PC-9 (cell line): ENCODE results near the gene MARVELD2. TPM values are rescaled to one million over a fixed set of nuclear protein-coding genes. Genes with fewer than 3 reads are reported as not detected.
"Not testable (repeated sequence)": the region's sequence is repeated elsewhere in the genome, so short reads cannot be mapped to it uniquely, and the experiment has no call there.

Source experiments
- BruUV-seq: library from RNA; stranded (reverse); fragments of 400-500 nt; replicated peaks from 2 replicates; lab custom pipeline; 2021; lab: Mats Ljungman, UMichigan
- CTCF ChIA-PET: fragments of 300-600 bp; sonication (Branson Sonifier 250); formaldehyde crosslinking; loops from one replicate; lab custom pipeline; 2022; ENCODE audit warnings: antibody characterized with exemption; lab: Charles Lee
- POLR2A ChIA-PET: fragments of 300-600 bp; sonication (Branson Sonifier 250); formaldehyde crosslinking; loops from one replicate; lab custom pipeline; 2022; ENCODE audit warnings: antibody characterized with exemption; ENCODE audit not compliant: unreplicated experiment; lab: Charles Lee
- DNase-seq, 2 experiments: peaks; one replicate each; pipeline versions ENCODE4 v3.0.0 to v3.0.0-alpha.2; 2015 to 2022; ENCODE audit warnings: mixed read lengths in 1 of 2
- H2AFZ ChIP-seq: fragments of 200-600 bp; sonication (generic); 2 replicates; pipeline ENCODE4 v1.8.1; 2017; ENCODE audit warnings: antibody characterized with exemption
- H3F3A ChIP-seq: fragments of 200-600 bp; sonication (generic); 2 replicates; pipeline ENCODE4 v1.8.1; 2017; ENCODE audit warnings: antibody characterized with exemption, mild to moderate bottlenecking, low read depth; ENCODE audit not compliant: insufficient read depth
- H3K27ac ChIP-seq: fragments of 200-600 bp; sonication (generic); 2 replicates; pipeline ENCODE4 v1.6.1; 2016; ENCODE audit warnings: mixed run types
- H3K27me3 ChIP-seq: fragments of 200-600 bp; sonication (generic); 2 replicates; pipeline ENCODE4 v1.6.1; 2016; ENCODE audit warnings: low read depth, mixed run types; ENCODE audit not compliant: insufficient read depth
- H3K36me3 ChIP-seq: fragments of 200-600 bp; sonication (generic); 2 replicates; pipeline ENCODE4 v1.6.1; 2016; ENCODE audit warnings: low read depth, mixed run types
- H3K4me1 ChIP-seq: fragments of 200-600 bp; sonication (generic); replicated peaks from 2 replicates; pipeline ENCODE4 v1.6.1; 2016; ENCODE audit warnings: mixed run types; ENCODE audit not compliant: insufficient read depth
- H3K4me2 ChIP-seq: fragments of 200-600 bp; sonication (generic); 2 replicates; pipeline ENCODE4 v1.6.1; 2017; ENCODE audit warnings: mixed run types
- H3K4me3 ChIP-seq: fragments of 200-600 bp; sonication (generic); 2 replicates; pipeline ENCODE4 v1.6.1; 2016; ENCODE audit warnings: mixed run types
- H3K79me2 ChIP-seq: fragments of 200-600 bp; sonication (generic); 2 replicates; pipeline ENCODE4 v1.6.1; 2017; ENCODE audit warnings: low read depth, mixed run types
- H3K9me2 ChIP-seq: fragments of 200-600 bp; sonication (generic); 2 replicates; pipeline ENCODE4 v1.8.1; 2017; ENCODE audit warnings: mild to moderate bottlenecking; ENCODE audit not compliant: insufficient read depth
- H3K9me3 ChIP-seq: fragments of 200-600 bp; sonication (generic); 2 replicates; pipeline ENCODE4 v1.8.1; 2016; ENCODE audit warnings: low read depth; ENCODE audit not compliant: insufficient read depth
- H4K20me1 ChIP-seq: fragments of 200-600 bp; sonication (generic); 2 replicates; pipeline ENCODE4 v1.8.1; 2017; ENCODE audit not compliant: insufficient read depth
- EZH2 ChIP-seq: fragments of 200-600 bp; sonication (generic); IDR thresholded peaks from 2 replicates; pipeline ENCODE4 v1.8.0; 2017; ENCODE audit warnings: antibody characterized with exemption, low read depth
- intact Hi-C: fragments of 100-400 bp; cut with micrococcal nuclease; formaldehyde crosslinking; loops from one replicate; pipeline ENCODE4 v1.10.0; 2022; ENCODE audit not compliant: unreplicated experiment
- total RNA-seq: library from RNA; stranded (reverse); gene quantifications from 2 replicates; pipeline ENCODE4 v1.2.3, GENCODE V29; 2021
- TF ChIP-seq, protein P1 (sequence below): fragments of 200-600 bp; sonication (generic); conservative IDR thresholded peaks from 2 replicates; pipeline ENCODE4 v1.6.1; 2017; ENCODE audit warnings: mixed run types, antibody characterized with exemption, mild to moderate bottlenecking, moderate library complexity

MARVELD2 gene
- total RNA-seq, 1 experiment from 2014 or later: 21.0 TPM

DNA sequence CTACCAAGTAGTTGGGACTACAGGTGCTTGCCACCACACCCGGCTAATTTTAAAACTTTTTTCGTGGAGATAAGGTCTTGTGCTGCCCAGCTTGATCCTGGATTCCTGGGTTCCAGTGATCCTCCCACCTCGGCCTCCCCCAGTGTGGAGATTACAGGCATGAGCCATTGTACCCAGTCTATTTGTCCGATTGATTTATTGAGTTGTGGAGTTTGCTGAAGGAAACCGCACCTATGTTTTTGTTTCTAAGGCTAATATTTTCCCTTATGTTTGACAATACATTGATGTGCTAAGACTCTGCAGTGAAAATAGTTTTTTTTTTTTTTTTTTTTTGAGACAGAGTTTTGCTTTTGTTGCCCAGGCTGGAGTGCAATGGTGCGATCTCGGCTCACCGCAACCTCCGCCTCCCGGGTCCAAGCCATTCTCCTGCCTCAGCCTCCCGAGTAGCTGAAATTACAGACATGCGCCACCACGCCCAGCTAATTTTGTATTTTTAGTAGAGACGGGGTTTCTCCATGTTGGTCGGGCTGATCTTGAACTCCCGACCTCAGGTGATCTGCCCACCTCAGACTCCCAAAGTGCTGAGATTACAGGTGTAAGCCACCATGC, 57.7 kb downstream of the MARVELD2 start:
- H4K20me1 ChIP-seq, CTCF ChIA-PET, H3K36me3 ChIP-seq, H2AFZ ChIP-seq, H3K9me3 ChIP-seq, H3K79me2 ChIP-seq, H3K4me1 ChIP-seq, H3F3A ChIP-seq, intact Hi-C loops, H3K9me2 ChIP-seq, H3K4me3 ChIP-seq, DNase-seq, H3K27me3 ChIP-seq, H3K27ac ChIP-seq, H3K4me2 ChIP-seq, BruUV-seq: not testable (repeated sequence)
- POLR2A ChIA-PET: interaction anchor here (0.5 kb wide), 1 partner anchor 104 kb away, joined by 6 read pairs; no protein-coding TSS in a partner anchor

DNA sequence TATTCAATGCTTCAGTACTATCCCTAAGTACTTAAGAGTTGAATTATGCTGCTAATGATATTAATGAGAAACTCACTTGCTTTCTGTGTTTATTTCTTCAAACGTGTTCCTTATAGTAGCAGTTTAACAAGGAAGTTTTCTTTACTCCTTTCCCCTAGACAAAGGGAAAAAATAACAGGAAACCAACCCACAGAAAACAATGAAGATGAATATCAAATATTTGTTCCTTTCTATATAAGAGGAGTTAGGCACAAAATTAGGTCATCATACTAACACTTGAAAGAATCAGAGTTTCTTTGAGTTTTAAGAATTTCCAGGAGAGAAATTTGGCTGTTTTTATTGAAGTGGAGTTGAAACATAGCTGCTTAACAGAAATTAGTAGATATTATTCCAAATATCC, 62.3 kb downstream of the MARVELD2 start:
- no peak for DNase-seq
- ChIA-PET POLR2A (interaction anchor here (0.6 kb wide), 1 partner anchor 24 kb away, joined by 3 read pairs; no protein-coding TSS in a partner anchor), CTCF (no interaction called here)
- Histone ChIP-seq H3K27me3 (no peaks in the 10 kb centered on the region), H3K79me2 (no peaks in the 10 kb centered on the region), H3K9me3 (no peaks in the 10 kb centered on the region), H4K20me1 (no peaks in the 10 kb centered on the region), H3F3A (0 out of 2 replicates have a peak, but pooled peaks cover 3% of the 10 kb centered on the region), H3K27ac (no peak overlapping the region), H3K4me2 (no peak overlapping the region), H3K9me2 (no peaks in the 10 kb centered on the region), H2AFZ (no peak overlapping the region), H3K4me3 (no peak overlapping the region), H3K4me1 (no peaks in the 10 kb centered on the region), H3K36me3 (no peaks in the 10 kb centered on the region)
- intact Hi-C loops: no loop called here
- no peak for TF ChIP-seq EZH2
- TF ChIP-seq, protein P1, sequence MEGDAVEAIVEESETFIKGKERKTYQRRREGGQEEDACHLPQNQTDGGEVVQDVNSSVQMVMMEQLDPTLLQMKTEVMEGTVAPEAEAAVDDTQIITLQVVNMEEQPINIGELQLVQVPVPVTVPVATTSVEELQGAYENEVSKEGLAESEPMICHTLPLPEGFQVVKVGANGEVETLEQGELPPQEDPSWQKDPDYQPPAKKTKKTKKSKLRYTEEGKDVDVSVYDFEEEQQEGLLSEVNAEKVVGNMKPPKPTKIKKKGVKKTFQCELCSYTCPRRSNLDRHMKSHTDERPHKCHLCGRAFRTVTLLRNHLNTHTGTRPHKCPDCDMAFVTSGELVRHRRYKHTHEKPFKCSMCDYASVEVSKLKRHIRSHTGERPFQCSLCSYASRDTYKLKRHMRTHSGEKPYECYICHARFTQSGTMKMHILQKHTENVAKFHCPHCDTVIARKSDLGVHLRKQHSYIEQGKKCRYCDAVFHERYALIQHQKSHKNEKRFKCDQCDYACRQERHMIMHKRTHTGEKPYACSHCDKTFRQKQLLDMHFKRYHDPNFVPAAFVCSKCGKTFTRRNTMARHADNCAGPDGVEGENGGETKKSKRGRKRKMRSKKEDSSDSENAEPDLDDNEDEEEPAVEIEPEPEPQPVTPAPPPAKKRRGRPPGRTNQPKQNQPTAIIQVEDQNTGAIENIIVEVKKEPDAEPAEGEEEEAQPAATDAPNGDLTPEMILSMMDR: no peak
- BruUV-seq: no TSS peak

DNA sequence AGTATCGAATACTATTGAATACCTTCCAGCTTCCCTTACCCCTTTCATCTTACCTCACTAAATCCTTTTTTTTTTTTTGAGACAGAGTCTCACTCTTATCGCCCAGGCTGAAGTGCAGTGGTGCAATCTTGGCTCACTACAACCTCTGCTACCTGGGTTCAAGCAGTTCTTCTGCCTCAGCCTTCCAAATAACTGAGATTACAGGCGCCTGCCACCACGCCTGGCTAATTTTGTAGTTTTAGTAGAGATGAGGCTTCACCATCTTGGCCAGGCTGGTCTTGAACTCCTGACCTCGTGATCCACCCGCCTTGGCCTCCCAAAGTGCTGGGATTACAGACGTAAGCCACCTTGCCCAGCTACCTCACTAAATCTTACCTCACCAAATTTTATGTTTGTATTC, 63.4 kb downstream of the MARVELD2 start:
- H3K9me3 ChIP-seq, H4K20me1 ChIP-seq, H3K36me3 ChIP-seq, H3K4me1 ChIP-seq, H3K9me2 ChIP-seq, H3K27me3 ChIP-seq, BruUV-seq, intact Hi-C loops, CTCF ChIA-PET, H3K4me3 ChIP-seq, H2AFZ ChIP-seq, DNase-seq, H3K27ac ChIP-seq, H3F3A ChIP-seq, H3K4me2 ChIP-seq, H3K79me2 ChIP-seq: not testable (repeated sequence)
- POLR2A ChIA-PET: interaction anchor here (0.7 kb wide), 1 partner anchor 19 kb away, joined by 4 read pairs; no protein-coding TSS in a partner anchor

DNA sequence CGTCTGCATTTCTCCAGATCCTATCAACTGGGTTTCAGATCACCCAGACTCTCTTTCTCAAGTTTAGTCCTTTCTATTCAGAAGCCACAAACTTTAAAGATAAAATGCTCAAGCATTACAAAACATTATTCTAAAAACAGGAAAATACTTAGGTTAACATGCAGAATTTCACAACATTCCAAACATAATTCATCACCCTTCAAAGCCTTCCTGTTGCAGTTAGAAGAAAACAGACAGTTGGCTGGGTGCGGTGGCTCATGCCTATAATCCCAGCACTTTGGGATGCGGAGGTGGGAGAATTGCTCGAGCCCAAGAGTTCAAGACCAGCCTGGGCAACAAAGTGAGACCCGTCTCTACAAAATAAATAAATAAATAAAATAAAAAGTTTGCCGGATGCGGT, 70.0 kb downstream of the MARVELD2 start:
- Histone ChIP-seq H4K20me1 (no peaks in the 10 kb centered on the region), H3K4me1 (0 out of 2 replicates have a peak, but pooled peaks cover 5% of the 10 kb centered on the region), H3K36me3 (no peaks in the 10 kb centered on the region), H3K27me3 (no peaks in the 10 kb centered on the region), H3K4me2 (no peak overlapping the region), H3F3A (no peaks in the 10 kb centered on the region), H3K9me2 (no peaks in the 10 kb centered on the region), H3K9me3 (no peaks in the 10 kb centered on the region), H3K27ac (no peak overlapping the region), H3K4me3 (no peak overlapping the region), H2AFZ (no peak overlapping the region), H3K79me2 (no peaks in the 10 kb centered on the region)
- CTCF ChIA-PET: no interaction called here
- no peak for DNase-seq
- POLR2A ChIA-PET: no interaction called here
- TF ChIP-seq, protein P1: no peak
- TF ChIP-seq EZH2: no peak
- intact Hi-C loops: no loop called here
- BruUV-seq: no TSS peak
